OCI-LY7 (cell line): Measurements from ENCODE around the gene SIK3. TPM values are rescaled to one million over a fixed set of nuclear protein-coding genes. Genes with fewer than 3 reads are reported as not detected.

Experiments
- BruUV-seq: library from RNA; stranded (reverse); fragments of 400-500 nt; replicated peaks from 2 replicates; lab custom pipeline; 2021; lab: Mats Ljungman, UMichigan
- CTCF ChIA-PET: fragments of 300-600 bp; sonication (Branson Sonifier 250); formaldehyde crosslinking; loops from one replicate; lab custom pipeline; 2022; ENCODE audit warnings: antibody characterized with exemption; ENCODE audit not compliant: unreplicated experiment; lab: Charles Lee
- POLR2A ChIA-PET: fragments of 300-600 bp; sonication (Branson Sonifier 250); formaldehyde crosslinking; loops from one replicate; lab custom pipeline; 2022; ENCODE audit warnings: antibody characterized with exemption; lab: Charles Lee
- DNase-seq: peaks from one replicate; pipeline ENCODE4 v3.0.0-alpha.2; 2015; ENCODE audit warnings: low spot score
- H2AFZ ChIP-seq: fragments of 200-600 bp; sonication (generic), shearing (Covaris generic); 2 replicates; pipeline ENCODE4 v1.6.1; 2014; ENCODE audit warnings: mild to moderate bottlenecking, antibody characterized with exemption, low read length, moderate library complexity
- H3K27ac ChIP-seq: fragments of 200-600 bp; sonication (generic); 2 replicates; pipeline ENCODE4 v1.5.1; 2014; ENCODE audit warnings: mixed run types, low read depth, mild to moderate bottlenecking, moderate library complexity, low read length, inconsistent platforms; ENCODE audit not compliant: poor library complexity, severe bottlenecking
- H3K36me3 ChIP-seq: fragments of 200-600 bp; sonication (generic); 2 replicates; pipeline ENCODE4 v1.6.1; 2014; ENCODE audit warnings: mild to moderate bottlenecking, antibody characterized with exemption, low read length, moderate library complexity, mixed read lengths; ENCODE audit not compliant: insufficient read depth
- H3K4me1 ChIP-seq: fragments of 200-600 bp; sonication (generic); 2 replicates; pipeline ENCODE4 v1.5.1; 2014; ENCODE audit warnings: mild to moderate bottlenecking, low read length; ENCODE audit not compliant: insufficient read depth, poor library complexity, severe bottlenecking
- H3K4me2 ChIP-seq: fragments of 200-600 bp; sonication (generic); 2 replicates; pipeline ENCODE4 v1.6.1; 2014; ENCODE audit warnings: mild to moderate bottlenecking, low read length
- H3K4me3 ChIP-seq: fragments of 200-600 bp; sonication (generic); 2 replicates; pipeline ENCODE4 v1.5.1; 2014; ENCODE audit warnings: mild to moderate bottlenecking, low read depth, low read length; ENCODE audit not compliant: poor library complexity, severe bottlenecking
- H3K79me2 ChIP-seq: fragments of 200-600 bp; sonication (generic); 2 replicates; pipeline ENCODE4 v1.6.1; 2016; ENCODE audit warnings: low read depth, mild to moderate bottlenecking, low read length, moderate library complexity, mixed read lengths; ENCODE audit not compliant: insufficient read depth
- H3K9me2 ChIP-seq: fragments of 200-600 bp; sonication (generic); 2 replicates; pipeline ENCODE4 v1.6.1; 2016; ENCODE audit warnings: mild to moderate bottlenecking, low read length, mixed read lengths; ENCODE audit not compliant: insufficient read depth
- H3K9me3 ChIP-seq: fragments of 200-600 bp; sonication (generic); 2 replicates; pipeline ENCODE4 v1.6.1; 2014; ENCODE audit warnings: mild to moderate bottlenecking, mixed run types, low read length, mixed read lengths
- H4K20me1 ChIP-seq: fragments of 200-600 bp; sonication (generic); 2 replicates; pipeline ENCODE4 v1.6.1; 2014; ENCODE audit warnings: mild to moderate bottlenecking, antibody characterized with exemption, low read length, moderate library complexity, mixed read lengths; ENCODE audit not compliant: insufficient read depth
- CTCF ChIP-seq: fragments of 200-600 bp; sonication (generic); conservative IDR thresholded peaks from 2 replicates; pipeline ENCODE4 v1.5.1; 2014; ENCODE audit warnings: mild to moderate bottlenecking, antibody characterized with exemption, low read length, moderate library complexity, mixed read lengths
- EZH2phosphoT487 ChIP-seq: fragments of 200-600 bp; sonication (generic); IDR thresholded peaks from 2 replicates; pipeline ENCODE4 v1.6.1; 2018; ENCODE audit warnings: low read depth, borderline replicate concordance, mild to moderate bottlenecking, mixed run types, antibody characterized with exemption, low read length, moderate library complexity, mixed read lengths
- intact Hi-C: fragments of 100-400 bp; cut with micrococcal nuclease; formaldehyde crosslinking; loops from one replicate; pipeline ENCODE4 v1.10.0; 2022; ENCODE audit not compliant: unreplicated experiment
- total RNA-seq, 2 experiments: library from RNA; depleted of rRNA in 1 of 2; stranded (reverse); fragments of >200 nt in 1 of 2; shearing (Covaris generic) in 1 of 2; gene quantifications; 2 replicates each; pipeline ENCODE4 v1.2.3, GENCODE V29; 2014 to 2022

The SIK3 gene
- total RNA-seq, 2 experiments from 2014 or later, result 29.3 to 72.9 TPM

GRCh38 chr11:116833491-116833815, 264.8 kb downstream of the SIK3 start:
- ChIA-PET POLR2A (interaction anchor here (0.5 kb wide), 1 partner anchor 405 kb away, joined by 3 read pairs; no protein-coding TSS in a partner anchor), CTCF (no interaction called here)
- Histone ChIP-seq H3K4me2 (no peak overlapping the region), H2AFZ (no peak overlapping the region), H4K20me1 (no peaks in the 10 kb centered on the region), H3K36me3 (no peaks in the 10 kb centered on the region), H3K9me3 (no peaks in the 10 kb centered on the region), H3K27ac (no peak overlapping the region), H3K4me3 (no peak overlapping the region), H3K4me1 (peaks cover 13% of the 10 kb centered on the region), H3K9me2 (no peaks in the 10 kb centered on the region), H3K79me2 (no peaks in the 10 kb centered on the region)
- BruUV-seq, result no TSS peak
- no peak for DNase-seq
- intact Hi-C loops, result no loop called here
- TF ChIP-seq EZH2phosphoT487, result no peak
- no peak for TF ChIP-seq CTCF

GRCh38 chr11:116832350-116833290, 265.6 kb downstream of the SIK3 start:
- CTCF ChIA-PET, result no interaction called here
- Histone ChIP-seq H3K4me3 (no peak overlapping the region), H3K36me3 (no peaks in the 10 kb centered on the region), H3K9me3 (no peaks in the 10 kb centered on the region), H3K4me1 (peaks cover 13% of the 10 kb centered on the region), H2AFZ (no peak overlapping the region), H3K79me2 (no peaks in the 10 kb centered on the region), H3K4me2 (no peak overlapping the region), H4K20me1 (no peaks in the 10 kb centered on the region), H3K9me2 (no peaks in the 10 kb centered on the region), H3K27ac (no peak overlapping the region)
- POLR2A ChIA-PET, result no interaction called here
- peak; percentile 63 for TF ChIP-seq CTCF
- TF ChIP-seq EZH2phosphoT487, result no peak
- intact Hi-C loops, result loop anchor here (1.0 kb wide), 1 partner anchor 274 kb away; no protein-coding TSS in a partner anchor
- BruUV-seq, result no TSS peak
- DNase-seq, result peak; percentile 36
